Measurements from ENCODE around the gene ATG7. TPM values are rescaled to one million over a fixed set of nuclear protein-coding genes. Genes with fewer than 3 reads are reported as not detected.
"Not testable (repeated sequence)": the region's sequence is repeated elsewhere in the genome, so short reads cannot be mapped to it uniquely, and the experiment has no call there.

The ATG7 gene
- polyA plus RNA-seq, 2 donors = 5.8 to 13.1 TPM

DNA sequence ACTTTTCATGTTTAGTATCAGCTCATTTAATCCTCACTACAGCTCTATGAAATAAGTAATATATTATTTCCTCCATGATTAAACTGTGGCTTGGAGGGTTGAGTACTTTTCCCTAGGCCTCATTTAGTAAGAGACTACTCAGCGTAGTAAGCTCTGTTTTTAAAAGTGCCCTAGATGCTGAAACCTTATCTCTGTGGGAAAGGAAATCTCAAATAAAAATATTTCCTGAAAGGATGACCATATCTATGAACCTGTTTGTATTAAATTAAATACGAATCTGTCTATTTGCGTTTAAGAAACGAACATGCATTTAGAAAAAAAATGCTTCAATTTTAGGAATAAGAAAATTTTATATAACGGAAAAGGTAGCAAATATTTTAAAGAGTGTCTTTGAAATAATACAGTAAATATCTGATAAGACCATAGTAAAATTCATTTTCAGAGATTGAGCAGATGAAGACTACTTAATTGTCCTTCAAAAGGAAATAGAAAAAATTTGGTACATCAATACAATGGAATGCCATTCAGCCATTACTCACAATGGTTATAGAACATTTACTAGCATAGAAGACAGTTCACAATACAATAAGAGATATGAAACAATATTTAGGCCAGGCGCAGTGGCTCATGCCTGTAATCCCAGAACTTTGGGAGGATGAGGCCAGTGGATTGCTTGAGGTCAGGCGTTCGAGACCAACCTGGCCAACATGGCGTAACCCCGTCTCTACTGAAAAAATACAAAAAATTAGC lies 56.2 kb downstream of the ATG7 start:
- WGBS, 2 donors = 95 to 96% methylated on average over 10 of the region's 10 CpGs
- no peaks in the 10 kb centered on the region for H3K27me3 ChIP-seq (ENCODE audit: control insufficient read depth in 1 of 2, insufficient read depth in 2 of 2, low read length in 2 of 2)
- H3K4me3 ChIP-seq (ENCODE audit: low read depth in 1 of 2, low read length in 2 of 2) = no peak overlapping the region
- H3K36me3 ChIP-seq (ENCODE audit: control insufficient read depth in 2 of 2, insufficient read depth in 2 of 2, low read length in 1 of 2) = peaks cover 5 to 10% of the 10 kb centered on the region in 2 donors
- no peak overlapping the region for H3K27ac ChIP-seq (ENCODE audit: low read depth in 2 of 2, low read length in 1 of 2)
- H3K4me1 ChIP-seq (ENCODE audit: control insufficient read depth in 2 of 2, insufficient read depth in 2 of 2, low read length in 1 of 2) = no peaks in the 10 kb centered on the region
- H3K9me3 ChIP-seq (ENCODE audit: control insufficient read depth in 2 of 2, insufficient read depth in 1 of 2, low read depth in 1 of 2, low read length in 1 of 2) = no peaks in the 10 kb centered on the region

DNA sequence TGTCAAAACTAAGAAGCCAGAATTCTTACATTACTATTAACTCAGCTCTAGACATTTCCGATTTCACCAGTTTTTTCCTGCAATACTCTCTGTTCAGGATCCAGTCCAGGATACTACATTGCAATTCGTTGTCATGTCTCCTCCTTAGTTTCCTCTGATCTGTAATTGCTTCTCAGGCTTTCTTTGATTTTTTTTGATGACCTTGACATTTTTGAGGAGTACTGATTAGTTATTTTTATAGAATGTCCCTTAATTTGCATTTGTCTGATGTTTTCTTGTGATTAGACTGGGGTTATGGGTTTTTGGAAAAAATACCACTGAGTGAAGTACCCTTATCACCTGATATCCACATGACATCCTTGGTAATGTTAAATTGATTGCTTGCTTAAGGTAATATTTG lies 57.6 kb downstream of the ATG7 start:
- Histone ChIP-seq H3K27me3 (ENCODE audit: control insufficient read depth in 1 of 2, insufficient read depth in 2 of 2, low read length in 2 of 2) (no peaks in the 10 kb centered on the region), H3K4me1 (ENCODE audit: control insufficient read depth in 2 of 2, insufficient read depth in 2 of 2, low read length in 1 of 2) (no peaks in the 10 kb centered on the region), H3K27ac (ENCODE audit: low read depth in 2 of 2, low read length in 1 of 2) (no peak overlapping the region), H3K4me3 (ENCODE audit: low read depth in 1 of 2, low read length in 2 of 2) (no peak overlapping the region), H3K9me3 (ENCODE audit: control insufficient read depth in 2 of 2, insufficient read depth in 1 of 2, low read depth in 1 of 2, low read length in 1 of 2) (no peaks in the 10 kb centered on the region), H3K36me3 (ENCODE audit: control insufficient read depth in 2 of 2, insufficient read depth in 2 of 2, low read length in 1 of 2) (peaks cover 5 to 10% of the 10 kb centered on the region in 2 donors)
- 82 to 83% methylated on average over 2 of the region's 2 CpGs for WGBS, 2 donors

DNA sequence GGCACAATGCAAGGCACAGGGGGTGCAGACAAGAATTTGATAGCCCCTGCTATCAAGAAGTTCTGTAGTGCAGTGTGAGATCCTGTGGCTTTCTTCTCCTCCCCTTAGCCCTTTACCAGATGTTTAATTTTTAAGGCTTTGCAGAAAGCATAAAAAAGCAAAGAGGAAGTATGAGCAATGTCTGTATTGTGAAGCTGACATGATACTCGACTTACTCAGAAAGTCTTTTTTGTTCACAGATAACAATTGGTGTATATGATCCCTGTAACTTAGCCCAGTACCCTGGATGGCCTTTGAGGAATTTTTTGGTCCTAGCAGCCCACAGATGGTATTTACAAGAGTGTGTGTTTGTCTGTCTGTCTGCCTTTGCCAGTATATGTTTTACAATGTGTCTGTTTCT lies 58.9 kb downstream of the ATG7 start:
- no peak overlapping the region for H3K4me3 ChIP-seq (ENCODE audit: low read depth in 1 of 2, low read length in 2 of 2)
- no peaks in the 10 kb centered on the region for H3K4me1 ChIP-seq (ENCODE audit: control insufficient read depth in 2 of 2, insufficient read depth in 2 of 2, low read length in 1 of 2)
- 39 to 53% methylated on average over 1 of the region's 1 CpG for WGBS, 2 donors
- peaks cover 5 to 10% of the 10 kb centered on the region in 2 donors for H3K36me3 ChIP-seq (ENCODE audit: control insufficient read depth in 2 of 2, insufficient read depth in 2 of 2, low read length in 1 of 2)
- H3K27ac ChIP-seq (ENCODE audit: low read depth in 2 of 2, low read length in 1 of 2) = no peak overlapping the region
- no peaks in the 10 kb centered on the region for H3K27me3 ChIP-seq (ENCODE audit: control insufficient read depth in 1 of 2, insufficient read depth in 2 of 2, low read length in 2 of 2)
- H3K9me3 ChIP-seq (ENCODE audit: control insufficient read depth in 2 of 2, insufficient read depth in 1 of 2, low read depth in 1 of 2, low read length in 1 of 2) = no peaks in the 10 kb centered on the region

DNA sequence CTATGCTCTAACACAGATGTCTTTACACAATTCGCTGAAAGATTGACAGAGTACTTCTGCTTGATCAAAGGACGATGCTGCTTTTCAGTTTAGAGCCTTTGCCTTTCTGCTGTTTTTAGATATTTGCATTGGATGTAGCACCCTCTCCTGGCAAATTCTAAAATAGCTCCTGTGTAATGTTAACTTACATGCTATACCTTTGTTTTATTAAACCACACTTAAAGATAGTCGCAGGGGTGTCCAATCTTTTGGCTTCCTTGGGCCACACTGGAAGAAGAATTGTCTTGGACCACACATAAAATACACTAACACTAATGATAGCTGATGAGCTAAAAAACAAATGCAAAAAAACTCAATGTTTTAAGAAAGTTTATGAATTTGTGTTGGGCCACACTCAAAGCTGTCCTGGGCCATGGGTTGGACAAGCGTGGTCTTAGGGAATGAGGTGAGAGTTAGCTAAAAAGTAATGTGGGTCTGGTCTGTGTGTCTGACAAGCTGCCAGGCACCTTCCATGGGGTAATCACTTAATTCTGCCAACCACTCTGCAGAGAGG lies 62.9 kb downstream of the ATG7 start:
- WGBS, 2 donors = 34 to 43% methylated on average over 4 of the region's 4 CpGs
- Histone ChIP-seq H3K4me3 (ENCODE audit: low read depth in 1 of 2, low read length in 2 of 2) (no peak overlapping the region), H3K27me3 (ENCODE audit: control insufficient read depth in 1 of 2, insufficient read depth in 2 of 2, low read length in 2 of 2) (no peaks in the 10 kb centered on the region), H3K4me1 (ENCODE audit: control insufficient read depth in 2 of 2, insufficient read depth in 2 of 2, low read length in 1 of 2) (no peaks in the 10 kb centered on the region), H3K9me3 (ENCODE audit: control insufficient read depth in 2 of 2, insufficient read depth in 1 of 2, low read depth in 1 of 2, low read length in 1 of 2) (no peaks in the 10 kb centered on the region), H3K36me3 (ENCODE audit: control insufficient read depth in 2 of 2, insufficient read depth in 2 of 2, low read length in 1 of 2) (peaks cover 3 to 4% of the 10 kb centered on the region in 2 donors), H3K27ac (ENCODE audit: low read depth in 2 of 2, low read length in 1 of 2) (no peak overlapping the region)

GRCh38 chr3:11339541-11339940 lies 67.3 kb downstream of the ATG7 start:
- Histone ChIP-seq H3K27me3 (ENCODE audit: control insufficient read depth in 1 of 2, insufficient read depth in 2 of 2, low read length in 2 of 2) (no peaks in the 10 kb centered on the region), H3K27ac (ENCODE audit: low read depth in 2 of 2, low read length in 1 of 2) (no peak overlapping the region), H3K36me3 (ENCODE audit: control insufficient read depth in 2 of 2, insufficient read depth in 2 of 2, low read length in 1 of 2) (no peaks in the 10 kb centered on the region), H3K9me3 (ENCODE audit: control insufficient read depth in 2 of 2, insufficient read depth in 1 of 2, low read depth in 1 of 2, low read length in 1 of 2) (no peaks in the 10 kb centered on the region), H3K4me1 (ENCODE audit: control insufficient read depth in 2 of 2, insufficient read depth in 2 of 2, low read length in 1 of 2) (no peaks in the 10 kb centered on the region), H3K4me3 (ENCODE audit: low read depth in 1 of 2, low read length in 2 of 2) (no peak overlapping the region)
- WGBS, 2 donors = 85 to 88% methylated on average over 3 of the region's 3 CpGs

DNA sequence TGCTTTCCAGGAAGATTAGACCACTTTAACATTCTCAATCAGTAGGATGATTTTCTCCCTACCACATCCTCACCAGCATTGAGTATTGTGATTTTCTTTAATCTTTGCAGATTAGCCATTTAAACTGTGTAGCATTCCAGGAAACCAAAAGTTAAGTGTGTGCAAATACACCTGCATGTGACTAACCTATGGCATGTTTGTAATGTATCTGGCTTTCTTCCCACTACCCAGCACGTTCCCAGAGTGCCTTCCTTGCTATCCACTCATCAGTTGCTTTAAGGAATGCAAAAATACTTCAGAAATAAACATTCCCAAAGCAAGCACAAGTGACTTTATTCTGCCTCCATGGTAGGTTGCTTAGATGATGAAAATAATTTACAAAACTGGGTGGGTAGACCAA lies 74.2 kb downstream of the ATG7 start:
- Histone ChIP-seq H3K27ac (ENCODE audit: low read depth in 2 of 2, low read length in 1 of 2) (no peak overlapping the region), H3K27me3 (ENCODE audit: control insufficient read depth in 1 of 2, insufficient read depth in 2 of 2, low read length in 2 of 2) (no peaks in the 10 kb centered on the region), H3K4me1 (ENCODE audit: control insufficient read depth in 2 of 2, insufficient read depth in 2 of 2, low read length in 1 of 2) (no peaks in the 10 kb centered on the region), H3K9me3 (ENCODE audit: control insufficient read depth in 2 of 2, insufficient read depth in 1 of 2, low read depth in 1 of 2, low read length in 1 of 2) (no peaks in the 10 kb centered on the region), H3K36me3 (ENCODE audit: control insufficient read depth in 2 of 2, insufficient read depth in 2 of 2, low read length in 1 of 2) (peaks cover 0 to 2% of the 10 kb centered on the region in 2 donors), H3K4me3 (ENCODE audit: low read depth in 1 of 2, low read length in 2 of 2) (no peak overlapping the region)
- 40 to 60% methylated on average over 1 of the region's 1 CpG for WGBS, 2 donors

- H3K27ac ChIP-seq (ENCODE audit: low read depth in 2 of 2, low read length in 1 of 2); H3K4me3 ChIP-seq (ENCODE audit: low read depth in 1 of 2, low read length in 2 of 2); H3K9me3 ChIP-seq (ENCODE audit: control insufficient read depth in 2 of 2, insufficient read depth in 1 of 2, low read depth in 1 of 2, low read length in 1 of 2); H3K27me3 ChIP-seq (ENCODE audit: control insufficient read depth in 1 of 2, insufficient read depth in 2 of 2, low read length in 2 of 2); H3K36me3 ChIP-seq (ENCODE audit: control insufficient read depth in 2 of 2, insufficient read depth in 2 of 2, low read length in 1 of 2); H3K4me1 ChIP-seq (ENCODE audit: control insufficient read depth in 2 of 2, insufficient read depth in 2 of 2, low read length in 1 of 2): not testable (repeated sequence)
- 96 to 98% methylated on average over 6 of the region's 6 CpGs for WGBS, 2 donors
Measured at GRCh38 chr3:11348877-11349276, 76.7 kb downstream of the ATG7 start.

DNA sequence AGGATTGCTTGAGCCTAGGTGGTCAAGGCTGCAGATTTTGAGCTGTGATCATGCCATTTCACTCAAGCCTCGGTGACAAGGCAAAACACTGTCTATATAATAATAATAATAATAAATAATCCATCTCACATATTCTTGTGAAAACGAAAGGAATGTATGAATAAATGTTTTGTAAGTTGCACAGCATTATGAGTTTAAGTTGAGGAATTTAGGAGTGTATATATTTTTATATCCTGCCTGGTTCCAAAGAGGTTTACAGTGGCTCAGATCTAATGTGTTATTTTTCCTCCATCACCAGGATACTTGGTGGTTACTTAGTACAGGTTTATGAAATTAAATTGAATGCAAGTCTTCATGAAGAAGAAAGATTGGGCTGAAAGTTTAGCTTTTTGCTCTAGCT lies 77.2 kb downstream of the ATG7 start:
- Histone ChIP-seq H3K9me3 (ENCODE audit: control insufficient read depth in 2 of 2, insufficient read depth in 1 of 2, low read depth in 1 of 2, low read length in 1 of 2) (no peaks in the 10 kb centered on the region), H3K27ac (ENCODE audit: low read depth in 2 of 2, low read length in 1 of 2) (no peak overlapping the region), H3K27me3 (ENCODE audit: control insufficient read depth in 1 of 2, insufficient read depth in 2 of 2, low read length in 2 of 2) (no peaks in the 10 kb centered on the region), H3K4me1 (ENCODE audit: control insufficient read depth in 2 of 2, insufficient read depth in 2 of 2, low read length in 1 of 2) (no peaks in the 10 kb centered on the region), H3K4me3 (ENCODE audit: low read depth in 1 of 2, low read length in 2 of 2) (no peak overlapping the region), H3K36me3 (ENCODE audit: control insufficient read depth in 2 of 2, insufficient read depth in 2 of 2, low read length in 1 of 2) (peaks cover 0 to 2% of the 10 kb centered on the region in 2 donors)
- WGBS, 2 donors = 76 to 84% methylated on average over 2 of the region's 2 CpGs

- H3K4me1 ChIP-seq (ENCODE audit: control insufficient read depth in 2 of 2, insufficient read depth in 2 of 2, low read length in 1 of 2) = no peaks in the 10 kb centered on the region
- peaks cover 0 to 2% of the 10 kb centered on the region in 2 donors for H3K36me3 ChIP-seq (ENCODE audit: control insufficient read depth in 2 of 2, insufficient read depth in 2 of 2, low read length in 1 of 2)
- no peaks in the 10 kb centered on the region for H3K9me3 ChIP-seq (ENCODE audit: control insufficient read depth in 2 of 2, insufficient read depth in 1 of 2, low read depth in 1 of 2, low read length in 1 of 2)
- H3K4me3 ChIP-seq (ENCODE audit: low read depth in 1 of 2, low read length in 2 of 2) = no peak overlapping the region
- 71 to 82% methylated on average over 2 of the region's 2 CpGs for WGBS, 2 donors
- H3K27me3 ChIP-seq (ENCODE audit: control insufficient read depth in 1 of 2, insufficient read depth in 2 of 2, low read length in 2 of 2) = no peaks in the 10 kb centered on the region
- peak overlapping the region in 1 of 2 donors; percentile 84 for H3K27ac ChIP-seq (ENCODE audit: low read depth in 2 of 2, low read length in 1 of 2)
Measured at GRCh38 chr3:11350374-11350773, 78.2 kb downstream of the ATG7 start.

DNA sequence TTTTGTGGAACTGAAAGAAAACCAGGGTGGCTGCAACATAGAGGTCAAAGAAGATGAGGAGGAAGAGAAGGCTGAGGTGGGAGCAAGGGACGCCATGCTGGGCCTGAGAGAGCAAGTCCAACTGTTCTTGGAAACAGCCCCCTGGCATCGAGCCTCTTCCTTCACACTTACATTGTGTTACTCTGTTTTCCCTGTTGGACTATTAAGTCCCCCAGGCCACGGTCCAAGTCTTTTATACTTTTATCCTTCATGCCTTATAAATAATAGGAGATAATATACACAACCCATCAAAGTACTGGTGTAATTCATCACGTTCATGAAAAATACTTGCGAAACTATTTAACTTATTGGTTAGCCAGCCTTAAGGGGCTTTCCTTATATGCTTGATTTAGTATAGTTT lies 79.3 kb downstream of the ATG7 start:
- no peaks in the 10 kb centered on the region for H3K4me1 ChIP-seq (ENCODE audit: control insufficient read depth in 2 of 2, insufficient read depth in 2 of 2, low read length in 1 of 2)
- H3K27me3 ChIP-seq (ENCODE audit: control insufficient read depth in 1 of 2, insufficient read depth in 2 of 2, low read length in 2 of 2) = no peaks in the 10 kb centered on the region
- H3K27ac ChIP-seq (ENCODE audit: low read depth in 2 of 2, low read length in 1 of 2) = no peak overlapping the region
- no peak overlapping the region for H3K4me3 ChIP-seq (ENCODE audit: low read depth in 1 of 2, low read length in 2 of 2)
- 71 to 82% methylated on average over 5 of the region's 5 CpGs for WGBS, 2 donors
- H3K9me3 ChIP-seq (ENCODE audit: control insufficient read depth in 2 of 2, insufficient read depth in 1 of 2, low read depth in 1 of 2, low read length in 1 of 2) = no peaks in the 10 kb centered on the region
- H3K36me3 ChIP-seq (ENCODE audit: control insufficient read depth in 2 of 2, insufficient read depth in 2 of 2, low read length in 1 of 2) = peaks cover 0 to 2% of the 10 kb centered on the region in 2 donors
